ENCODE results near the gene ASCC3.
"Not testable (repeated sequence)": the region's sequence is repeated elsewhere in the genome, so short reads cannot be mapped to it uniquely, and the experiment has no call there.

The ASCC3 gene

DNA sequence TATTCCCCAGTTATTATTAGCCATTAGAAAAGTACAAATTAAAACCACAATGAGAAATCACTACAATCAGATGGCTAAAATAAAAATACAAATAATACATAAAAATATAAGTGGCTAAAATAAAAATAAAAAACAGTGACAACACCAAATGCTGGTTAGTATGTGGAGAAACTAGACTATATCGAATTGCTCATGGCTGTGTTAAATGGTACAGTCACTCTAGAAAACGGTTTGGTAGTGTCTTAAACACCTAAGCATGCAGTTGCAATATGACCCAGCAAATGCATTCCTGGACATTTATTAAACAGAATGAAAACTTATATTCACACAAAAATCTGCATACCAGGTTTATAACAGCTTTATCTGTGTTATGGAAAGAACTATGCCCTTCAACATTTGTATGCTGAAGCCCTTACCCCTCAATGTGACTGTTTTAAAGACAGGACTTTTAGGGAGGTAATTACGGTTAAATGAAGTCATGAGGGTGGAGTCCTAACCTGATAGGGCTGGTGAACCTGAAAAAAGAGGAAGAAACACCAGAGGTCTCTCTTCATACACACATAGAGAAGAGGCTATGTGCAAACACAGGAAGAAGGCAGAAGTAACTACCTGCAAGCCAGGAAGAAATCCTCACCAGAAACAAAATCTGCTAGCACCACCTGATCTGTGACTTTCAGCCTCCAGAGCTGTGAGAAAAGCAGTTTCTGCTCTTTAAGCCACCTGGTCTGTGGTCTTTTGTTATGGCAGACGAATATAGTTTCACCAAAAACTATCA lies 84.9 kb downstream of the ASCC3 start:
- DNase-seq: no peak

DNA sequence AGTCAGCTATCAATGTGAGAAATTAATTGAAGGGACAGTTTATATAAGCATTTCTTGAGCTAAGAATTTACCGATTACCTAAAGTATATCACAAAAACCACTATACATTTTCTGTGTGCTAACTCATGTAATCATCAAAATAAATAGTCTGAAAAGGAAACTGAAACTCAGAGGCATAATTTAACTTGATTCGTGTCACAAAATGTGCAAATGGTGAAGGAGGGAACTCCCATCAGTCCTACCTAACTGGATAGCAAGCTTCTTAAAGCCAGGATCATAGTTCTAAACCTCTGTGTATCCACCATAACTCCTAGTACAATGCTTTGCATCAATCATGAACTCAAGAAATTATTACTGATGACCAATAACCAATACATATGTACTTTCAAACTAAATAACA lies 91.0 kb downstream of the ASCC3 start:
- DNase-seq: no peak

DNA sequence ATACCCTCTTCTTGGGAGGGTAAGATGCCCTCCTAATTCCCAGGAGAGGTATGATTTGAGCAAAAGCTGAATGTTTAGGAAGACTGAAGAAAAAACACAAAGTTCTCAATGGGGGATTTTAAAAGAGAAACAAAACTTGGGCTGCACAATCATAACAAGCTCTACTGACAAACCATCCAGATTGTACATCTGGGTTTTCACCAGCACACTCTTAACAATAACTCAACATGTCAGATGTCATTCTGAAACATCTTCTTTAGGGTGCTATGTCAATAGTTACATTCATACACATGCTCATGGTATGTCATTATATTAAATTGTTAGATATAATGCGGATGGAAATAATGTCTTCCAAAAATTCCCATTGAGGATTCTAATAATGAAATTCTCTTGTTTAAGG lies 95.1 kb downstream of the ASCC3 start:
- DNase-seq: no peak

DNA sequence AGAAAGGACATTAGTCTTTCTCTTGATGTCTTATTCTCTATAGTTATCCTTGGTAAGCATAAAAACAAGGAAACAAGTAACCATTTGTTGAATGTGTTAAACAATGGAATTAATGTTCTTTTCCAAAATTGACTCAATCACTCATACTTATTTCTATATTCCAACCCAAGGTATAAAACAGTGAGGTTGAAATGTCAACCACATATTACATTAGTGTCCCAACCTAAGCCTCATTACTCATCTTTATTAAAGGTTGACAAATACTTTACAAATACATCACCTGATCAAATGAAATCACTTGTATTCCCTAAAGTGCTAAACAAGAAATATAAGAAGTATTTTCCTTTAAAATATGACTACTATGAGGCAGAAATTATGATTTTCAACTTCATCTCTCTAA lies 100.5 kb downstream of the ASCC3 start:
- DNase-seq: no peak

DNA sequence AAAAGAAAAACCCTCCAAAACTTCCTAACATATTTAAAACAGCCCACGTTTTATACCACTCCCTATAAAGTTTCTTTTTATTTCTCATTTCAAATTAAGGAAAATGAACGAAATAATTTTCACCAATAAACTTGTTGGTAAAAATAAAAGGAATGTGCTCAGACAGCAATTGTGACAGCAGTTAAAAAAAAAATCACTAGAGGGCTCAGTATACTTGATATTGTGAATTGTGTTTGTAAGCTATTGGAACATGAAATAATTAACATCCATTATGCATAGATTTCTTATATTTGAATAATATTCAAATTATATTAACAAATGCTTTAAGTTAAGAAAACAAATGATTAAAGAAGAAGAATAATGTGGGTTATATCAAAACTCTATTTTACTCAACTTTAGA lies 105.5 kb downstream of the ASCC3 start:
- DNase-seq: no peak

DNA sequence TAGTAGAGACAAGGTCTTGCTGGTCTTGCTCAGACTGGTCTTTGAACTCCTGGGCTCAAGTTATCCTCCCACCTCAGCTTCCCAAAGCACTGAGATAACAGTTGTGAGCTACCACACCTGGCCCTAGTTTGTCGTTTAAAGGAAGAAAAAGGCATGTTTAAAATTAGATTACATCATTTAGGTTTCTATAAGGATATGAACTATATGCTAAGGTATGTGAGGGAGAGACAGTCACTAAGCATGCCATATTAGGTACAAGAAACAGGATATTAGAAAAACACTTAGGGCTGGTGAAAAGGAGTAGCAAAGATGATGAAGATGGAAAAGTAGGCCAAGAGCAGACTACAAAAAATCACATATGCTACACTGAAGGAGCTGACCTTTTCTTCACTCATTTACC lies 106.4 kb downstream of the ASCC3 start:
- DNase-seq: no peak

DNA sequence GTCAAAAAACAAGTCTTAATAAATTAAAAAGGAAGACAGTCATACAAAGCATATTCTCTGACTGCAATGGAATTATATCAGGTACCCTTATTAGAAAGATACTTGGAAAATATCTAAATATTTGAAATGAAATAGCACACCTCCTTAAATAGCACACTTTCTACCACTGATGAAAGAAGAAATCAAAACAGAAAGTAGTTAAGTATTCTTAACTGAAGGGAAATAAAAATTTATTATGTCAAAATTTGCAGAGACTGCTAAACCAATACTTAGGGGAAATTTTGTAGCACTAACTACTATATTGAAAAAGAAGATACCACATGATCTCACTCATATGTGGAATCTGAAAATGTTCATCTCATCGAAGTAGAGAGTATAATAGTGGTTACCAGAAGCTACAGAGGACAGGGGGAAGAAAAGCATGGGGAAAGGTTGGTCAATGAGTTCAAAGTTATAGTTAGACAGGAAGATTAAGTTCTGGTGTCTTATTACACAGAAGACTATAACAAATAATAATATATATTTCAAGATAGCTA lies 112.2 kb downstream of the ASCC3 start:
- no peak for DNase-seq

DNA sequence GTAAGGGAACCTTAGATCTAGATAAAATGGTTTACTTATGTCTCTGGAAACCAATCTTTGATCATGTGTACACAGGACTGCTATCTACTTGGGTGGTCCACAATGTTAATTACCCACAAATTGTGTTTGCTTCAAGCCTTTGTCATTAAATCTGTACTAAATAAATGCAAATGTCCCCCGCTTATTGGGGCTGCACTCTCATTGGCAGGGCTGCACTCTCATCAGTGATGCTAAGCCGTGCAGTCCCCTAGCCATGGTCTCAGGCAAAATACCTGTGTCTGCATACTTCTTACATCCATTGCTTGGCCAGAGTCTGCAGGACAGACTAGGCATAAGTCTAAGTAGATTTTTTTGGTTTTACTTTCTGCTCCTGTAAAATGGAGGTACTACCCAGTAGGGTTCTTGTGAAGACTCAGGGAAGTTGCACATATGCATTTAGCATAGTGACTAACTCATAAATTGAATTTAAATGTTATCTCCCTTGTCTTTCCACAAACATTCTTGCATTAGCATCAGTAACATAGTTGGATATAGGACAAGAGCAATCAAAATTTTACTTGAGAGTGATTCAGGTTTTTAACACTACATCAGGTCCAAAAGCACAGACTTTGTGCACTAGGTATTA lies 117.4 kb downstream of the ASCC3 start:
- DNase-seq: no peak

DNA sequence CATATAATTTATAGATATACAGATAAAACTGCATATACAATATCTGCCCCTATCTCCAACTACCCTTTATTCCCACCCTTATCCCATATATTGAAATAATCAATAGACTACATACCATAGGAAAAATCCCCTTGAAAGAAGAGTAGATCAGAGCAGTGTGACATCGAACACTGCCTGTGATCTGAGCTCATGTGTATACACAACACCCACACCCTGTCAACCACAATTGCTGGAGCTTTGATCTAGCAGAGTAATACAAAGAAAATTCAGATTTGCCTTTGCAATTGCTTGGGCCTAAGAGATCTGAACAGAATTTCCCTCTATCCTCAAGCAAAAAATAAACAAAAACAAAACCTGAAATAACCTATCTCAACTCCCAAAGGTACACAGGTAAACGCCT lies 119.3 kb downstream of the ASCC3 start:
- DNase-seq: no peak

DNA sequence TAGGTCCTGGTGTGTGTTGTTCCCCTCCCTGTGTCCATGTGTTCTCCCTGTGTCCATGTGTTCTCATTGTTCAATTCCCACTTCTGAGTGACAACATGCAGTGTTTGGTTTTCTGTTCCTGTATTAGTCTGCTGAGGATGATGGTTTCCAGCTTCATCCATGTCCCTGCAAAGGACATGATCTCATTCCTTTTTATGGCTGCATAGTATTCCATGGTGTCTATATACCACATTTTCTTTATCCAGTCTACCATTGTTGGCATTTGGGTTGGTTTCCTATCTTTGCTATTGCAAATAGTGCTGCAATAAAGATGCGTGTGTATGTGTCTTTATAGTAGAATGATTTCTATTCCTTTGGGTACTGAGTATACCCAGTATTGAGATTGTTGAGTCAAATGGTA lies 122.7 kb downstream of the ASCC3 start:
- not testable (repeated sequence) for DNase-seq

DNA sequence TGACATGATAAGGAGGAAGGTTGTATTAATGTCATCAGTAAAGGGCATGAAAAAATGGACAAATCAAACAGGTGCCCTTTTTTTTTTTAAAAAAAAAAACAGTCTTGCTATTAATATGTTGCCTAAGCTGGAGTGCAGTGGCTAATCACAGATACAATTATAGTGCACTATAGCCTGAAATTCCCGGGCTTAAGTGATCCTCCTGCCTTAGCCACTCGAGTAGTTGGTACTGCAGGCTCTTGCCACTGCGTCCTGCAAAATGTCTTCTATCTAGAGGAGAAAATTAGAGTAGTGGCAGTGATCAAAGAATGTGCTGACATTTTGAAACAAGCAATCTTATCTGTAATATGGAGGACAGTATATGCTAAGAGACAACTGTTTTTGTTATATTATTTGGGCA lies 127.7 kb downstream of the ASCC3 start:
- DNase-seq: no peak

DNA sequence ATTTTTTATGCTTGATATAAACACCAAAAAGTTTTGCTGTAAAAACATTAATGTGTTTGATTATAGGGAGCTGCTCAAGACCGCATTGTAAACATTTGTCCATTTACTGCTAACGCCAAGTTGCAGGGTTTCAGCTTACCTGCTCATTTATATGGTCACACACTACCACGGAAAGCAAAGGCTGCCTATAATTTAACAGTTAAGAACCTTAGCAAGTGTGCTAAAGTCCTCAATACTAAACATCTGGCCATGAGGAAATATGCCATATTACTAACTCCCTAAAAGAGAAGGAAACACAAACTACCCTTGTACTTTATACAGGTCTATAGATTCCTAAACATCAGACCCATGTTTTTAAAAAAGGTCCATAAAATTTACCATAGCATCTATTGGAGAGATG lies 129.5 kb downstream of the ASCC3 start:
- DNase-seq: no peak

DNA sequence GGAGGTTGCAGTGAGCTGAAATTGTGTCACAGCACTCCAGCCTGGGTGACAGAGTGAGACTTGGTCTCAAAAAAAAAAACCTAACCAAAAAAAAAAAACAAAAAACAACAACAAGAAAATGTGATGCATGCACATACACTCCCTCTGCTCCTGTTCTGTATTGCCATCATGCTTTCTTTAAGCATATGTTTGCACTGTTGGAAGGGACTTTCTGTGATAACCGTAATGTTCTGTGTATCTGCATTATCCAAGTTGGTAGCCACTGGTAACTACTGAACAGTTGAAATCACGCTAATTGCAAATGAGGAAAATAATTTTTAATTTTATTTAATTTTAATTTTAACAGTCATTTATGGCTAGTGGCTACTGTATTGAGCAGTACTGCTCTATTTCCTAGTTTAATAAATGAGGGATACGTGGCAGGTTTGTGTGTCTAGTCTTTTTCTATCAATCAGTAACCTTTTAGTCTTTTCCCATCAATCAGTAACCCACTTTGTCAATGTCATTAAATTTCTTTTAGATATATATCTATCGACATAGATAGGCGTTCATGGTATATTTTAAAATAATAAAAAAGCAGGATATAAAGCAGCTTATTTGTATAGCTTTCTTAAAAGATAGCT lies 135.6 kb downstream of the ASCC3 start:
- no peak for DNase-seq

DNA sequence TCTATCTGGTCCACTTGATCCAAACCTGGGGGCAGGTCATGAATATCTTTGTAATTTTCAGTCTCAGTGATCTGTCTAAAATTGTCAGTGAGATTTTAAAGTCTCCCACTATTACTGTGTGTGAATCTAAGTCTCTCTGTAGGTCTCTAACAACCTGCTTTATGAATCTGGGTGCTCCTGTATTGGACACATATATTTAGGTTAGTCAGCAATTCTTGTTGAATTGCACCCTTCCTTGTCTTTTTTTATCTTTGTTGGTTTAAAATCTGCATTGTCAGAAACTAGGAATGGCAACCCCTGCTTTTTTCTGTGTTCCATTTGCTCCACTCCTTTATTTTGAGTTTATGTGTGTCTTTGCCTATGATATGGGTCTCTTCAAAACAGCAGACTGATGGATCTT lies 140.7 kb downstream of the ASCC3 start:
- no peak for DNase-seq

DNA sequence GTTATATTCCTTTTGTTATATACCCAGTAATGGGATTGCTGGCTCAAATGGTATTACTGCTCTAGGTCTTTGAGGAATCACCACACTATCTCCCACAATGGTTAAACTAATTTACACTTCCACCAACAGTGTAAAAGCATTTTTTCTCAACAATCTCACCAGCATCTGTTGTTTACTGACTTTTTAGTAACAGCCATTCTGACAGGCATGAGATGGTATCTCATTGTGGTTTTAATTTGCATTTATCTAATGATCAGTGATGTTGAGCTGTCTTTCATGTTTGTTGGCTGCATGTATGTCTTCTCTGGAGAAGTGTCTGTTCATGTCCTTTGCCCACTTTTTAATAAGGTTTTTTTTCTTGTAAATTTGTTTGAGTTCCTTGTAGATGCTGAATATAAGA lies 143.4 kb downstream of the ASCC3 start:
- DNase-seq: not testable (repeated sequence)

DNA sequence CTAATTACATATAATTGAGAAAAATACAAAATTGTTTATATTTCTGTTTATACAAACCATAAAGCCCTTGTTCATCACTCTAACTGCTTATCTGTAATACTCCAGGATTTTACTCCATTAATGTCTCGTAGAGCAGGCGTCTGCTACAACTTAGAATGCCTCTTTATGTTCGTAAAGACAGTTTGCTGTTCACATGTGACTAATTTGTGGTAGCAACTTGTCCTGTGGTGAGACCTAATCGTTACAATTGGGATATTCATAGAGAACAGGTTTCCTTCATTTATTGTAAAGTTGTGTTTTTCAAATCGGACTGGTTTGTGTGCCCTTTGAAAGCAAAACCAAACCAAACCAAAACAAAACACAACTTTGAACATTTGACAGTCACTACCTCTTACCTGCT lies 149.7 kb downstream of the ASCC3 start:
- no peak for DNase-seq

DNA sequence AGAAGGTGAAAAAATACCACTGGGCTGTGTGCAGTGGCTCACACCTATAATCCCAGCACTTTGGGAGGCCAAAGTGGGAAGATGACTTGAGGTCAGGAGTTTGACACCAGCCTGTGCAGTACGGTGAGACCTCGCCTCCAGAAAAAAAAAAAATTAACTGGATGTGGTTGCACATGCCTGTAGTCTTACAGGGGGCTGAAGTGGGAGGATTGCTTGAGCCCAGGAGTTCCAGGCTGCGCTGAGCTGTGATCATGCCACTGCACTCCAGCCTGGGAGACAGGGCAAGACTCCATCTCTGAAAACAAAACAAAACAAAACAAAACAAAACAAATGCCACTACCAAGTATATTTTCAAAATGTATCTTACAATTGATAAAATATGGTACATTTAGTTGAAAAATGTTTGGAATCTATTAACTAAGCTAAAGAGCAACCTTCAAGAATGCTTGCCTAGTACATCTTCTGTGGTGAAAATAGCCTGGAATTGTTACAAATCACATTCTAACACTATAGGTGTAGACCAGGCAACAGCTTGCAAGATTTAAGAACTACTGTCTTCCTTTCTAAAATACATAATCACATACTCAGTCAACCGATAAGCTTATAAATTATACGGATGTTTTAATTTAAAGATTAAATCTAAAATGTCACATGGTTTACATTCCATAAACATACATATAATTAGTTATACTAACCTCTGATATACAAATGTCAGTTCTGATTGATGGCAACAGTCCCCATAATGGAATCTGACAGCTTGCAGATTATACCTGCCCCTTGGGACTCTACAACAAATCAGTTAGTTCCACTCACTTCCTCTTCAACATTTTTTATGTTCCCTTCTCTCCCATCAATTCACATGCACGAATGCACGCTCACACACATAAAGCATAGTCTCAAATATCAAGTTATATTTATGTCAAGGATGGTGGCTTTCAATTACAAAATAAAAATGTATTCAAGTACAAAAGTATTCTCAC lies 150.8 kb downstream of the ASCC3 start:
- DNase-seq: no peak

DNA sequence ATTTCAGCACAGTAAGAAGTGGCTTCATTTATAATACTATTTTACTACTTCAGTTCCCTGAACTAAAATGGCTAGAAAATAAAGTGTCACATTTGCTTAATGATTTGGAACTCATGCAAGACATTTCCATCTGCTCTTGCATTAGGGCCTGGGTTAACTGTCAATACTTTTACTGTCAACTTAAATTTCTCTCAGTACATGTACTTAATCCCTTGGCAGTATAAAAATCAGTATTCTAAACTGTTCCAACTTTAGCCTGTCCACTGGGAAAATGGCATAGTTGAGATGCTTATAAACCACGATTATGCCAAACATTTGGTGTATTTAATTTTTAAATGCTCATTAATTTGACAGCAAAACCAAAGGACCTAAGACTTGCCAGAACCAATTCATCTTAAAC lies 154.5 kb downstream of the ASCC3 start:
- no peak for DNase-seq

DNA sequence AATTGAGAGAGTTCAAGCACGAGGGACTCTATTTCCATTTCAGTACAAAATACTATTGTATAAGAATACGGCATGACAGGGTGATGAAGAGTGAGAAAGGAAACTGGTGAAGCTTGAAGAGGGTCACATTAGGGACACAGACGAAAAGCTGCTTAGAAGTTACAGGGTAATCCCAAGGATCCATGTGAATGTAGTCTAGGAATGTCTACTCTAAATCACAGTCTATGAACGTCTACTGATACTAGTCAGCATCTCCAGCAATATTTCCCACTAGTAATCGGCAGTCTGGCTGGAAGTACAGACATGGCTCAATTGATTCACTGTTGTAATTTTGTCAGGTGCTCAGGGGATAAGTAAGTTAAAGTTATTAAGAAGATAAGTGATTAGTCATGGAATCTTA lies 156.4 kb downstream of the ASCC3 start:
- no peak for DNase-seq

DNA sequence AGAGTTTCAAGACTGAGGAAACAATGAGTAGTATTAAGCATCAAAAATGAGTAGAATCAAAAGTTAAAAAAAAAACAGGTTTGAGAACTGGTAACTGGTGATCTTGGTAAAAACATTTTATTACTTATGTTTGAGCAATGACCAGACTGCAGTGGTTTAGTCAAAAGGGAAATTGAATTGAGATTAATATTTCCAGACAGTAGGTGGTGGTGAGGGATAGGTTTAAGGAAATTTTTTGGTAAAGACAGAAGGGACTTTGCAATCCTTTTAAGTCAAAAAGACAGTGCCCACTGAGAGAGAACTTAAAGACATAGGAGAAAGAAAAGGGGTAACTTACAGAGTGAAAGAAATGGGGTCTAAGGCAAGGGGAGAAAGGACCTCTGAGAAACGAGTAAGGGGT lies 156.9 kb downstream of the ASCC3 start:
- no peak for DNase-seq

DNA sequence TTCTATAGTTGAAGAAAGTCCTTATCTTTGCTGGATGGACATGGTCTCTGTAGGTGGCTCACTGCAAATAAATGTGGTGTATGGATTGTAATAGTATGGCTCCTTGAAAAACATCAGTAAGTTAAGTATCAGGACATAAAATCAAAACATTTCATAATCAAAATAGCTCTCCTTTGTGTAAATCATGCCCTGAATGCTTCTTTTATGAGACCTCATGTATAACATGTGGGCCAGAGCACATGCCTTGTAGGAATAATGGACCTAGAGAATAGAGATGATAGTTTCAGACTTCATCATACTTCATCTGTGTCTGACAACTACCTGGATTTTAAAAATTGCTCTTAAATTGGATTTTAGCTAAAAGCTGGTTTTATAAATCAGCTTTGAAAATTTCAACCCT lies 159.9 kb downstream of the ASCC3 start:
- no peak for DNase-seq

DNA sequence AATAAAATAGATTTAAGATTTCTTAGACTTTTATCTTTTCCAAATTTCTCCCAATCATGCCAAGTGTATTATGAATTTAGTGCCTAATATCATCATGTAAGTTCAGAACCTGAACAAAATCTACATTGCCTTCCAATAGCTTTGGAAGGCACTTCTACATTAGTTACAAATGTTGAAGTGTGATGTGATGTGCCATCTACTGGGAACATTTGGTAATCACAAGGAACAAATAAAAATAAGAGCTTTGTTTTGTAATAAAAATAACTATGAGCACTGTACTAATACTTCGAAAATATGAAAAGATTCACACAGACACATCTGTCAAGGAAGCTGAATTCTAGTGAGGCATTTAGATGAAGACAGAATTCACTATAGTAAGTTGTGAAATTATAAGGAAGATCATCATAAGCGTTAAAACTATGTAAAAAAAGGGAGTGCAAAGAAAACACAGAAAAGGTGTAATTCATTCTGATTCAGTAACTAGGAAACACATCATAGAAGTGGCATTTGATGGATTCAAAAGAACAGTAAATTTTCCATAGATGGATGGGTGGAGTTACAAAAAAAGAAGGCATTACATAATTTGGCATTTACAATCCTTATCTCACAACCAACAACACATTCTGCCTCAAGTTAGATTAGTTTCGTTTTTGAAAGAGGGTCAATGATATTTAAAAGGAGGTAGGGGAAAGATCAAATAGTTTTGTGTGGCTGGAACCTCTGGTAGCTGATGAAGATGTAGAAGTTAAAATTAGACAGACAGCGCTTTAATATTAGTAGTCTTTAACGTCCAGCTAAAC lies 161.0 kb downstream of the ASCC3 start:
- no peak for DNase-seq
